CD4-positive, alpha-beta T cell treated with Interleukin-4 for 4 hours (primary cell): ENCODE results near the gene PCDHB15.
"Not testable (repeated sequence)": the region's sequence is repeated elsewhere in the genome, so short reads cannot be mapped to it uniquely, and the experiment has no call there.

ENCODE experiments used
- DNase-seq: peaks from one replicate; pipeline ENCODE4 v3.0.0-alpha.2; 2020

PCDHB15 gene

DNA sequence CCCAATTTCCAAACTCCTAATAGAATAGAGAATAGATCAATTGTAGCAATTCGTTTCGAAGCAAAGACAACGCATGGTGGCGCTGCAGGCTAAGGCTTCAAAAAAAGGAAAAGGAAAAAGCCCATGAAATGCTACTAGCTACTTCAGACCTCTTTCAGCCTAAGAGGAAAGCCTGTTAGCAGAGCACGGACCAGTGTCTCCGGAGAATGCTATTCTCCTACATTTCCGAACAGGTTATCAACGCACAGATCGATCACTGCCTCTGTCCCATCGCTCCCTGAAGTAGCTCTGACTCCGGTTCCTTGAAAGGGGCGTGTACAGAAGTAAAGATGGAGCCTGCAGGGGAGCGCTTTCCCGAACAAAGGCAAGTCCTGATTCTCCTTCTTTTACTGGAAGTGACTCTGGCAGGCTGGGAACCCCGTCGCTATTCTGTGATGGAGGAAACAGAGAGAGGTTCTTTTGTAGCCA, at the start of gene PCDHB15:
TSS of gene PCDHB15 (plus strand) at position 146 of the 468 bp plus-strand sequence. CDS start at position 330, 184 bp downstream.
- DNase-seq: no peak

DNA sequence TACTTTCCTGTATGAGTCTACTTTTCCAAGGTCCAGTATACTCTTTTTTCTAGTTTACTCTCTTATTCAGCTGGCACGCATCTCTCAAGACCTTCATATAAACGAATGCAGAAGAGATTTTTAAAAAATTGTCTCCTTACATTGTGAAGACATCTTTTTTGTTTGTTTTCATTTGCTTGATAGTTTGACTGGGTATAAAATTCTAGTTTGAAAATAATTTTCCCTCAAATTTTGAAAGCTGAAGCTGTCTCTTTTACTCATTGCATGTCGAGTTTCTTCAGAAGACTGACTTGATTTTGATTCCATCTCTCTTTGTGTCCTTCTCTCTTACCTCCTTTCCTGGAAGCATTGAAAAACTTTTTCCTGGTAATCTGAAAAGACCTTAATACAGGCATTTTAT, 48.8 kb upstream of the PCDHB15 start:
- no peak for DNase-seq

DNA sequence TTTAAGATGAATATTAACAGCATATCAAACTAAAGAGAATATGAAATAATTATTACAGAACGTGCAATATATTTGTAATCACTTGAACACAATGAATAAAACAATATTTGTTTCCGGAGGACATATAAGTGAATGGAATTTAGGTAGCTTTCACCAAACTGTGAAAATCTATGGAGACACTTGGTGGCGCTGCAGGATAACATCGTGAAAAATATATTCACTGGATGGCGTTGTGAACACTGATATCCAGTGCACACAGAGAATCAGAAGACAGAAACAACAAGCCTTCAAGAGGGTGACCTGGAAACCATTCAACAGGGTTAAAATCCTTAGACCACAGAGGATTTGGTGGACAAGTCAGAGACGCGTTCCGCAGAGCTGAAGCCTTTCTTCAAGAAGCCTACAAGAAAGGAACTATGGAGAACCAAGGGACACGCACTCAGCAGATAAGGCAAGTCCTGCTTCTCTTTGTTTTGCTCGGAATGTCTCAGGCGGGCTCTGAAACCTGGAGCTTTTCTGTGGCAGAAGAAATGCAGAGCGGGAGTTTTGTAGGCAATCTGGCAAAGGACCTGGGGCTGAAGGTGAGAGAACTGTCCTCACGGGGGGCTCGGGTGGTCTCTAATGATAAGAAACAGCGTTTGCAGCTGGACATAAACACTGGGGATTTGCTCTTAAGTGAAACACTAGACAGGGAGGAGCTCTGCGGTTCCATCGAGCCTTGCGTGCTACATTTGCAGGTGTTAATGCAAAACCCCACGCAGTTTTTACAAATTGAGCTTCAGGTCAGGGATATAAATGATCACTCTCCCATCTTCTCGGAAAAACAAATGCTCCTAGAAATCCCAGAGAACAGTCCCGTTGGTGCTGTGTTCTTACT, 45.6 kb upstream of the PCDHB15 start, which contains the start of gene PCDHB11:
TSS of gene PCDHB11 (plus strand) at position 269 of the 877 bp plus-strand sequence. CDS start at position 417, 148 bp downstream.
- no peak for DNase-seq

DNA sequence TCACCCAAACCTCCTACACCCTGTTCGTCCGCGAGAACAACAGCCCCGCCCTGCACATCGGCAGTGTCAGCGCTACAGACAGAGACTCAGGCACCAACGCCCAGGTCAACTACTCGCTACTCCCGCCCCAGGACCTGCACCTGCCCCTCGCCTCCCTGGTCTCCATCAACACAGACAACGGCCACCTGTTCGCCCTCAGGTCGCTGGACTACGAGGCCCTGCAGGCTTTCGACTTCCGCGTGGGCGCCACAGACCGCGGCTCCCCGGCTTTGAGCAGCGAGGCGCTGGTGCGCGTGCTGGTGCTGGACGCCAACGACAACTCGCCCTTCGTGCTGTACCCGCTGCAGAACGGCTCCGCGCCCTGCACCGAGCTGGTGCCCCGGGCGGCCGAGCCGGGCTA, 44.1 kb upstream of the PCDHB15 start:
- DNase-seq: not testable (repeated sequence)

DNA sequence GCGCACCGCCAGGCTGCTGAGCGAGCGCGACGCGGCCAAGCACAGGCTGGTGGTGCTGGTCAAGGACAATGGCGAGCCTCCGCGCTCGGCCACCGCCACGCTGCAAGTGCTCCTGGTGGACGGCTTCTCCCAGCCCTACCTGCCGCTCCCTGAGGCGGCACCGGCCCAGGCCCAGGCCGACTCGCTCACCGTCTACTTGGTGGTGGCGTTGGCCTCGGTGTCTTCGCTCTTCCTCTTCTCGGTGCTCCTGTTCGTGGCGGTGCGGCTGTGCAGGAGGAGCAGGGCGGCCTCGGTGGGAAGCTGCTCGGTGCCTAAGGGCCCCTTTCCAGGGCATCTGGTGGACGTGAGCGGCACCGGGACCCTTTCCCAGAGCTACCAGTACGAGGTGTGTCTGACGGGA, 43.5 kb upstream of the PCDHB15 start:
- DNase-seq: not testable (repeated sequence)

DNA sequence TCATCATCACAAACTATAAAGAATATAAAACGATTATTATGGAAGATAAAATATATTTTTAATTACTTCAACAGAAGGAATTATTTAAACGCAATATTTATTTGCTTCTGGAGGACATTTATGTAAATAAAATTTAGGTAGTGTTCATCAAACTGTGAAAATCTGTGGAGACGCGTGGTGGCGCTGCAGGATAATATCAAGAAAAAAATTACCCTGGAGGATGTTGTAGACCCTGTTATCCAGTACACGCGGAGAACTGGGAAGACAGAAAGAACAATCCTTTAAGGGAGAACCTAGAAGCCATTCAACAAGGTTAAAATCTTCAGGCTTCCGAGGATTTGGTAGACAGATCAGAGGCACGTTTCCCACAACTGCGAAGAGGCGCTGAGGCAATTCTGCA, 36.7 kb upstream of the PCDHB15 start, which contains the start of gene PCDHB12:
TSS of gene PCDHB12 (plus strand) at position 242 of the 400 bp plus-strand sequence. CDS start 189 bp downstream, outside the sequence.
- no peak for DNase-seq

DNA sequence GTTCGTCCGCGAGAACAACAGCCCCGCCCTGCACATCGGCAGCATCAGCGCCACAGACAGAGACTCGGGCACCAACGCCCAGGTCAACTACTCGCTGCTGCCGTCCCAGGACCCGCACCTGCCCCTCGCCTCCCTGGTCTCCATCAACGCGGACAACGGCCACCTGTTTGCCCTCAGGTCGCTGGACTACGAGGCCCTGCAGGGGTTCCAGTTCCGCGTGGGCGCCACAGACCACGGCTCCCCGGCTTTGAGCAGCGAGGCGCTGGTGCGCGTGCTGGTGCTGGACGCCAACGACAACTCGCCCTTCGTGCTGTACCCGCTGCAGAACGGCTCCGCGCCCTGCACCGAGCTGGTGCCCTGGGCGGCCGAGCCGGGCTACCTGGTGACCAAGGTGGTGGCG, 34.9 kb upstream of the PCDHB15 start:
- not testable (repeated sequence) for DNase-seq

DNA sequence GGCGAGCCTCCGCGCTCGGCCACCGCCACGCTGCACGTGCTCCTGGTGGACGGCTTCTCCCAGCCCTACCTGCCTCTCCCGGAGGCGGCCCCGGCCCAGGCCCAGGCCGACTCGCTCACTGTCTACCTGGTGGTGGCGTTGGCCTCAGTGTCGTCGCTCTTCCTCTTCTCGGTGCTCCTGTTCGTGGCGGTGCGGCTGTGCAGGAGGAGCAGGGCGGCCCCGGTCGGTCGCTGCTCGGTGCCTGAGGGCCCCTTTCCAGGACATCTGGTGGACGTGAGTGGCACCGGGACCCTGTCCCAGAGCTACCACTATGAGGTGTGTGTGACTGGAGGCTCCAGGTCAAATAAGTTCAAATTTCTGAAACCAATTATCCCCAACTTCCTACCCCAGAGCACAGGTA, 34.3 kb upstream of the PCDHB15 start:
- DNase-seq: not testable (repeated sequence)

DNA sequence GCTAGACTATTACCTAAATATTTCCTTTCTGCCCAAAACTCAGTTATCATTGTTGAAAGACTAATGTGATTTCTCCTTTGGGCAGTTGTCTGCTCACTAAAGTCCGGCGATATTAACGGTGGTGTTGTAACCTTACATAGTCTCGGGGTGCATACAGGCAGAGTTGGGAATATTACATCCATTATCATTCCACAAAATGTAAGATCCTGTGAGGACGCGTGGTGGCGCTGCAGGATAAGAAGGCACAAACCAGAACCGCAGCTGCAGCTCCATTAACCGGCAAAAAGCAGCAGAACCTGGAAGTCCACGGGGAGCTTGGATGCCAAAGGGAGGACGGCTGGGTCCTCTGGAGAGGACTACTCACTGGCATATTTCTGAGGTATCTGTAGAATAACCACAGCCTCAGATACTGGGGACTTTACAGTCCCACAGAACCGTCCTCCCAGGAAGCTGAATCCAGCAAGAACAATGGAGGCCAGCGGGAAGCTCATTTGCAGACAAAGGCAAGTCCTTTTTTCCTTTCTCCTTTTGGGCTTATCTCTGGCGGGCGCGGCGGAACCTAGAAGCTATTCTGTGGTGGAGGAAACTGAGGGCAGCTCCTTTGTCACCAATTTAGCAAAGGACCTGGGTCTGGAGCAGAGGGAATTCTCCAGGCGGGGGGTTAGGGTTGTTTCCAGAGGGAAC, 31.4 kb upstream of the PCDHB15 start, which contains the start of gene PCDHB13:
TSS of gene PCDHB13 (plus strand) at position 264 of the 684 bp plus-strand sequence. CDS start at position 469, 205 bp downstream.
- DNase-seq: not testable (repeated sequence)

DNA sequence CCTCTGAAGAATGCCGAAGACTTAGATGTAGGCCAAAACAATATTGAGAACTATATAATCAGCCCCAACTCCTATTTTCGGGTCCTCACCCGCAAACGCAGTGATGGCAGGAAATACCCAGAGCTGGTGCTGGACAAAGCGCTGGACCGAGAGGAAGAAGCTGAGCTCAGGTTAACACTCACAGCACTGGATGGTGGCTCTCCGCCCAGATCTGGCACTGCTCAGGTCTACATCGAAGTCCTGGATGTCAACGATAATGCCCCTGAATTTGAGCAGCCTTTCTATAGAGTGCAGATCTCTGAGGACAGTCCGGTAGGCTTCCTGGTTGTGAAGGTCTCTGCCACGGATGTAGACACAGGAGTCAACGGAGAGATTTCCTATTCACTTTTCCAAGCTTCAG, 30.6 kb upstream of the PCDHB15 start:
- not testable (repeated sequence) for DNase-seq

DNA sequence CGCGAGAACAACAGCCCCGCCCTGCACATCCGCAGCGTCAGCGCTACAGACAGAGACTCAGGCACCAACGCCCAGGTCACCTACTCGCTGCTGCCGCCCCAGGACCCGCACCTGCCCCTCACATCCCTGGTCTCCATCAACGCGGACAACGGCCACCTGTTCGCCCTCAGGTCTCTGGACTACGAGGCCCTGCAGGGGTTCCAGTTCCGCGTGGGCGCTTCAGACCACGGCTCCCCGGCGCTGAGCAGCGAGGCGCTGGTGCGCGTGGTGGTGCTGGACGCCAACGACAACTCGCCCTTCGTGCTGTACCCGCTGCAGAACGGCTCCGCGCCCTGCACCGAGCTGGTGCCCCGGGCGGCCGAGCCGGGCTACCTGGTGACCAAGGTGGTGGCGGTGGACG, 29.7 kb upstream of the PCDHB15 start:
- DNase-seq: not testable (repeated sequence)

DNA sequence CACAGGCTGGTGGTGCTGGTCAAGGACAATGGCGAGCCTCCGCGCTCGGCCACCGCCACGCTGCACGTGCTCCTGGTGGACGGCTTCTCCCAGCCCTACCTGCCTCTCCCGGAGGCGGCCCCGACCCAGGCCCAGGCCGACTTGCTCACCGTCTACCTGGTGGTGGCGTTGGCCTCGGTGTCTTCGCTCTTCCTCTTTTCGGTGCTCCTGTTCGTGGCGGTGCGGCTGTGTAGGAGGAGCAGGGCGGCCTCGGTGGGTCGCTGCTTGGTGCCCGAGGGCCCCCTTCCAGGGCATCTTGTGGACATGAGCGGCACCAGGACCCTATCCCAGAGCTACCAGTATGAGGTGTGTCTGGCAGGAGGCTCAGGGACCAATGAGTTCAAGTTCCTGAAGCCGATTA, 29.2 kb upstream of the PCDHB15 start:
- DNase-seq: not testable (repeated sequence)

DNA sequence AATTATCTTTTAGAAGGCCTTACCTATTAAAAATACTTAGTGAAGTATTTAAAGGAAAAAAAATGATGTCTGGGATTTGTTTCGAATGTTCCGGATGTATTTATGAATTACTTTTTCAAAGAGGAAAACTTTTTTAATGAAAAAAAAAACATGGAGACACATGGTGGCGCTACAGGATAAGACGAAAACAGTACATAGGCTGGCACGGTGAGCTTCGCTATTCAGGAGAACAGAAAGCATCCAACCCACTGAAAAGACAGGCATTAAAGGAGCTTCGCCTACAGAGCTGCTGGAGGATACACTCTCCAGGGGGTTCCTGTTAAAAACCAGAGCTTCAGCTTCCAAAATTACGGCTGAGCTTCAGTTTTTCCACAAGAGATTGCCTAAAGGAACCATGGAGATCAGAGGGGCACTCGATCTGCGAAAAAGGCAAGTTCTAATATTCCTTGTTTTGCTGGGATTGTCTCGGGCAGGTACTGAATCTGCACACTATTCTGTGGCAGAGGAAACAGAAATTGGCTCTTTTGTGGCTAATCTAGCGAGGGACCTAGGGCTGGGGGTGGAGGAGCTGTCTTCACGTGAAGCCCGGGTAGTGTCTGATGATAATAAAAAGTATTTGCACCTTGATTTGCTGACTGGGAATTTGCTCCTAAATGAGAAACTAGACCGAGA, 21.9 kb upstream of the PCDHB15 start, which contains the start of gene PCDHB14:
TSS of gene PCDHB14 (plus strand) at position 232 of the 672 bp plus-strand sequence. CDS start at position 395, 163 bp downstream.
- no peak for DNase-seq

DNA sequence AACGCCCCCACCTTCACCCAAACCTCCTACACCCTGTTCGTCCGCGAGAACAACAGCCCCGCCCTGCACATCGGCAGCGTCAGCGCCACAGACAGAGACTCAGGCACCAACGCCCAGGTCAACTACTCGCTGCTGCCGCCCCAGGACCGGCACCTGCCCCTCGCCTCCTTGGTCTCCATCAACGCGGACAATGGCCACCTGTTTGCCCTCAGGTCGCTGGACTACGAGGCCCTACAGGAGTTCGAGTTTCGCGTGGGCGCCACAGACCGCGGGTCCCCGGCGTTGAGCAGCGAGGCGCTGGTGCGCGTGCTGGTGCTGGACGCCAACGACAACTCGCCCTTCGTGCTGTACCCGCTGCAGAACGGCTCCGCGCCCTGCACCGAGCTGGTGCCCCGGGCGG, 20.4 kb upstream of the PCDHB15 start:
- DNase-seq: not testable (repeated sequence)

DNA sequence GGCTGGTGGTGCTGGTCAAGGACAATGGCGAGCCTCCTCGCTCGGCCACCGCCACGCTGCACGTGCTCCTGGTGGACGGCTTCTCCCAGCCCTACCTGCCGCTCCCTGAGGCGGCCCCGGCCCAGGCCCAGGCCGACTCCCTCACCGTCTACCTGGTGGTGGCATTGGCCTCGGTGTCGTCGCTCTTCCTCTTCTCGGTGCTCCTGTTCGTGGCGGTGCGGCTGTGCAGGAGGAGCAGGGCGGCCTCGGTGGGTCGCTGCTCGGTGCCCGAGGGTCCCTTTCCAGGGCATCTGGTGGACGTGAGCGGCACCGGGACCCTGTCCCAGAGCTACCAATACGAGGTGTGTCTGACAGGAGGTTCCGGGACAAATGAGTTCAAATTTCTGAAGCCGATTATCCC, 19.8 kb upstream of the PCDHB15 start:
- DNase-seq: not testable (repeated sequence)

DNA sequence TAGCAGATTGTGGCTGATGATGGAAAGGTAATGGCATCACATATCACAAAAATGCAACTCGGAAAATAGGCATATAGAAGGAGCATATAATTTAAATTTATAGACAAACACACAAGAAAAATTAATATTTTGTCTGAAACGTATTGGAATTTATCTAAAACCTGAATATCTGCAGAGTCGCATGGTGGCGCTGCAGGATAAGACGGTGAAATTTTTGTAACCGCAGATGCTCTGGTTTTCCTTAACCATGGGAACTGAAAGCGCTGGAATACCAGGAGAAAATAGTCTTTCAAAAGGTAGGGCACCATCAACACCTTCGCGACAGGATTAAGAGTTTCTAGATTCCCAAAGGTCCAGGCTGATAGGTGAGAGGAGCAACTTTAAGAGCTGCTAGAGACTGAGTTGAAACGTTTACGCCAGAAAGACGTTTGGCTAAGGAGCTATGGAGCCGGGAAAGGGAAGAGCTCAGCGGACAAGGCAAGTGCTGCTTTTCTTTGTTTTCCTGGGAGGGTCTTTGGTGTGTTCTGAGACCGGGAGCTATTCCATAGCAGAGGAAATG, 11.0 kb upstream of the PCDHB15 start:
- DNase-seq: no peak

DNA sequence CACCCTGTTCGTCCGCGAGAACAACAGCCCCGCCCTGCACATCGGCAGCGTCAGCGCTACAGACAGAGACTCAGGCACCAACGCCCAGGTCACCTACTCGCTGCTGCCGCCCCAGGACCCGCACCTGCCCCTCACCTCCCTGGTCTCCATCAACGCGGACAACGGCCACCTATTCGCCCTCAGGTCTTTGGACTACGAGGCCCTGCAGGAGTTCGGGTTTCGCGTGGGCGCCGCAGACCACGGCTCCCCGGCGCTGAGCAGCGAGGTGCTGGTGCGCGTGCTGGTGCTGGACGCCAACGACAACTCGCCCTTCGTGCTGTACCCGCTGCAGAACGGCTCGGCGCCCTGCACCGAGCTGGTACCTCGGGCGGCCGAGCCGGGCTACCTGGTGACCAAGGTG, 9.3 kb upstream of the PCDHB15 start:
- DNase-seq: not testable (repeated sequence)

DNA sequence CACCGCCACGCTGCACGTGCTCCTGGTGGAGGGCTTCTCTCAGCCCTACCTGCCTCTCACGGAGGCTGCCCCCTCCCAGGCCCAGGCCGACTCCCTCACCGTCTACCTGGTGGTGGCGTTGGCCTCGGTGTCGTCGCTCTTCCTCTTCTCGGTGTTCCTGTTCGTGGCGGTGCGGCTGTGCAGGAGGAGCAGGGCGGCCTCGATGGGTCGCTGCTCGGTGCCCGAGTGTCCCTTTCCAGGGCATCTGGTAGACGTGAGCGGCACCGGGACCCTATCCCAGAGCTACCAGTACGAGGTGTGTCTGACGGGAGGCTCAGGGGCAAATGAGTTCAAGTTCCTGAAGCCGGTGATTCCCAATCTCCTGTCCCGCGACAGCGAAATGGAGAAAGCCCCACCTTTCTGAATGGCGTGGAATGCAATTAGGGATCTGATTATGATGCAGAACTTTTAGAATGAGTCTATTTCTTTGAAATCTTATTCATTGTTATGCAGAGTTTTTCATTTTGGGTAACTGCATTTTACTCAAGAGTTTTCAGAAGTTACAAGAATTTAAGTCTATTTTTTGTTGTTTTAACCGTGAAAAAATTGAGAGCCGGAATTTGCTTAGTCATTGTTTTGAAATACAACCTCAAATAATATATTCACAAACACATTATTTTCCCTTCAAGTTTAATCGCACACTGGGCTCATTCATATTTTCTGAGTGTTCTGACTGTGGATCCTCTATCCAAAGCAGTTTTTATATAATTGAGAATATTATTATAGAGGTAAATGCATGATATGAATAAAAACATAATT, 8.5 kb upstream of the PCDHB15 start:
- no peak for DNase-seq

DNA sequence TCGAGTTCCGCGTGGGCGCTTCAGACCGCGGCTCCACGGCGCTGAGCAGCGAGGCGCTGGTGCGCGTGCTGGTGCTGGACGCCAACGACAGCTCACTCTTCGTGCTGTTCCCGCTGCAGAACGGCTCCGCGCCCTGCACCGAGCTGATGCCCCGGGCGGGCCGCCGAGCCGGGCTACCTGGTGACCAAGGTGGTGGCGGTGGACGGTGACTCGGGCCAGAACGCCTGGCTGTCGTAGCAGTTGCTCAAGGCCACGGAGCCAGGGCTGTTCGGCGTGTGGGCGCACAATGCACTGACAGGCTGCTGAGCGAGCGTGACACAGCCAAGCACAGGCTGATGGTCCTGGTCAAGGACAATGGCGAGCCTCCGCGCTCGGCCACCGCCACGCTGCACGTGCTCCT, 3.7 kb upstream of the PCDHB15 start:
- no peak for DNase-seq

DNA sequence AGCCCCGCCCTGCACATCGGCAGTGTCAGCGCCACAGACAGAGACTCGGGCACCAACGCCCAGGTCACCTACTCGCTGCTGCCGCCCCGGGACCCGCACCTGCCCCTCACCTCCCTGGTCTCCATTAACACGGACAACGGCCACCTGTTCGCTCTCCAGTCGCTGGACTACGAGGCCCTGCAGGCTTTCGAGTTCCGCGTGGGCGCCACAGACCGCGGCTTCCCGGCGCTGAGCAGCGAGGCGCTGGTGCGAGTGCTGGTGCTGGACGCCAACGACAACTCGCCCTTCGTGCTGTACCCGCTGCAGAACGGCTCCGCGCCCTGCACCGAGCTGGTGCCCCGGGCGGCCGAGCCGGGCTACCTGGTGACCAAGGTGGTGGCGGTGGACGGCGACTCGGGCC, 1.8 kb downstream of the PCDHB15 start:
- DNase-seq: not testable (repeated sequence)

DNA sequence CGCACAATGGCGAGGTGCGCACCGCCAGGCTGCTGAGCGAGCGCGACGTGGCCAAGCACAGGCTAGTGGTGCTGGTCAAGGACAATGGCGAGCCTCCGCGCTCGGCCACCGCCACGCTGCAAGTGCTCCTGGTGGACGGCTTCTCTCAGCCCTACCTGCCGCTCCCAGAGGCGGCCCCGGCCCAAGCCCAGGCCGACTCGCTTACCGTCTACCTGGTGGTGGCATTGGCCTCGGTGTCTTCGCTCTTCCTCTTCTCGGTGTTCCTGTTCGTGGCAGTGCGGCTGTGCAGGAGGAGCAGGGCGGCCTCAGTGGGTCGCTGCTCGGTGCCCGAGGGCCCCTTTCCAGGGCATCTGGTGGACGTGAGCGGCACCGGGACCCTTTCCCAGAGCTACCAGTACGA, 2.2 kb downstream of the PCDHB15 start:
- not testable (repeated sequence) for DNase-seq
